SJCRH30 (cell line): ENCODE results near the gene ADGRG3. TPM values are rescaled to one million over a fixed set of nuclear protein-coding genes. Genes with fewer than 3 reads are reported as not detected.

Source experiments
- DNase-seq, 2 experiments: peaks; one replicate each; pipeline ENCODE4 v3.0.0-alpha.2; 2015 to 2020
- H3K27ac ChIP-seq: fragments of 250-450 bp; sonication (Bioruptor Pico); 2 replicates; pipeline ENCODE4 v1.5.1; 2020; ENCODE audit warnings: mild to moderate bottlenecking, moderate library complexity
- H3K27me3 ChIP-seq: fragments of 250-450 bp; sonication (Bioruptor Pico); 2 replicates; pipeline ENCODE4 v1.5.1; 2020; ENCODE audit warnings: mild to moderate bottlenecking, moderate library complexity
- H3K36me3 ChIP-seq: fragments of 250-450 bp; sonication (Bioruptor Pico); 2 replicates; pipeline ENCODE4 v1.5.1; 2020; ENCODE audit warnings: mild to moderate bottlenecking, moderate library complexity
- H3K4me1 ChIP-seq: fragments of 250-450 bp; sonication (Bioruptor Pico); 2 replicates; pipeline ENCODE4 v1.5.1; 2020; ENCODE audit warnings: mild to moderate bottlenecking, moderate library complexity
- H3K4me3 ChIP-seq: fragments of 250-450 bp; sonication (Bioruptor Pico); 2 replicates; pipeline ENCODE4 v1.5.1; 2020; ENCODE audit warnings: mild to moderate bottlenecking, moderate library complexity
- H3K9me3 ChIP-seq: fragments of 250-450 bp; sonication (Bioruptor Pico); replicated peaks from 2 replicates; pipeline ENCODE4 v1.5.1; 2020; ENCODE audit warnings: mild to moderate bottlenecking, moderate library complexity
- total RNA-seq: library from RNA; depleted of rRNA; stranded (reverse); fragments of >200 nt; shearing (Covaris generic); gene quantifications from 2 replicates; pipeline ENCODE4 v1.2.3, GENCODE V29; 2014

The ADGRG3 gene
- total RNA-seq, 1 experiment from 2014 or later, result not detected

GRCh38 chr16:57627184-57627871 lies 40.8 kb upstream of the ADGRG3 start:
- Histone ChIP-seq H3K4me1 (peaks cover 8% of the 10 kb centered on the region; the same call in 1 of the 2 replicates), H3K27ac (no peak overlapping the region), H3K27me3 (peaks cover 73% of the 10 kb centered on the region), H3K4me3 (no peak overlapping the region), H3K36me3 (no peaks in the 10 kb centered on the region), H3K9me3 (no peaks in the 10 kb centered on the region)
- DNase-seq, result peak in 1 of 2 experiments; percentile 30

GRCh38 chr16:57628008-57628781 lies 39.9 kb upstream of the ADGRG3 start, which contains the start of gene ADGRG1:
Gene ADGRG1 (plus strand): TSS chr16:57628630. CDS start chr16:57650288, 21,658 bp downstream.
- Histone ChIP-seq H3K36me3 (no peaks in the 10 kb centered on the region), H3K4me3 (no peak within 1 kb of the TSS), H3K4me1 (peaks cover 8% of the 10 kb centered on the region; the same call in 1 of the 2 replicates), H3K27me3 (peaks cover 70% of the 10 kb centered on the region), H3K9me3 (no peaks in the 10 kb centered on the region), H3K27ac (no peak within 1 kb of the TSS)
- peak; percentile 56 to 69 for DNase-seq

DNA sequence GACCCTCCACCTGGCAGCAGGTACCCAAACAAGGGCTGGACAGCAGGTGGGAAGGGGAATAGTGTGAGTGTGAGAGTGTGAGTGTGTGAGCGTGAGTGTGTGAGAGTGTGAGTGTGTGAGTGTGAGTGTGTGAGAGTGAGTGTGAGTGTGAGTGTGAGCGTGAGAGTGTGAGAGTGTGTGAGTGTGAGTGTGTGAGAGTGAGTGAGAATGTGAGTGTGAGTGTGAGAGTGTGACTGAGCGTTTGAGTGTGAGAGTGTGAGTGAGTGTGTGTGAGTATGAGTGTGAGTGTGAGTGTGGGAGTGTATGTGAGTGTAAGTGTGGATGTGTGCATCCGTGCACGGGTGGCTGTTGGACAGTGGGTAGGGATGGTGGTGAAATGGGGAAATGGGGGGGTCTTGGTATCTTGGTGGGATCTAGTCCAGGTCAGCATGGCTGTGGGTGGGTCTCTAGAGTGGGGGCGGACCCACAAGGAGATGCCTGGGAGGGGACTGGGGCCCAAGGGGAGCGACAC lies 39.3 kb upstream of the ADGRG3 start:
- no peaks in the 10 kb centered on the region for H3K36me3 ChIP-seq
- peaks cover 8% of the 10 kb centered on the region for H3K4me1 ChIP-seq
- no peak overlapping the region for H3K27ac ChIP-seq
- no peak for DNase-seq
- H3K4me3 ChIP-seq, result no peak overlapping the region
- peaks cover 67% of the 10 kb centered on the region for H3K27me3 ChIP-seq
- no peaks in the 10 kb centered on the region for H3K9me3 ChIP-seq

- Histone ChIP-seq H3K27ac (no peak overlapping the region), H3K27me3 (peaks cover 65% of the 10 kb centered on the region), H3K9me3 (no peaks in the 10 kb centered on the region), H3K4me1 (peaks cover 13% of the 10 kb centered on the region), H3K4me3 (no peak overlapping the region), H3K36me3 (no peaks in the 10 kb centered on the region)
- DNase-seq, result no peak
Measured at GRCh38 chr16:57629516-57630406, 38.3 kb upstream of the ADGRG3 start.

- peaks cover 62% of the 10 kb centered on the region for H3K27me3 ChIP-seq
- H3K4me1 ChIP-seq, result peaks cover 13% of the 10 kb centered on the region
- no peaks in the 10 kb centered on the region for H3K36me3 ChIP-seq
- H3K9me3 ChIP-seq, result no peaks in the 10 kb centered on the region
- H3K4me3 ChIP-seq, result no peak overlapping the region
- no peak overlapping the region for H3K27ac ChIP-seq
- no peak for DNase-seq
Measured at GRCh38 chr16:57630407-57630797, 37.7 kb upstream of the ADGRG3 start.

DNA sequence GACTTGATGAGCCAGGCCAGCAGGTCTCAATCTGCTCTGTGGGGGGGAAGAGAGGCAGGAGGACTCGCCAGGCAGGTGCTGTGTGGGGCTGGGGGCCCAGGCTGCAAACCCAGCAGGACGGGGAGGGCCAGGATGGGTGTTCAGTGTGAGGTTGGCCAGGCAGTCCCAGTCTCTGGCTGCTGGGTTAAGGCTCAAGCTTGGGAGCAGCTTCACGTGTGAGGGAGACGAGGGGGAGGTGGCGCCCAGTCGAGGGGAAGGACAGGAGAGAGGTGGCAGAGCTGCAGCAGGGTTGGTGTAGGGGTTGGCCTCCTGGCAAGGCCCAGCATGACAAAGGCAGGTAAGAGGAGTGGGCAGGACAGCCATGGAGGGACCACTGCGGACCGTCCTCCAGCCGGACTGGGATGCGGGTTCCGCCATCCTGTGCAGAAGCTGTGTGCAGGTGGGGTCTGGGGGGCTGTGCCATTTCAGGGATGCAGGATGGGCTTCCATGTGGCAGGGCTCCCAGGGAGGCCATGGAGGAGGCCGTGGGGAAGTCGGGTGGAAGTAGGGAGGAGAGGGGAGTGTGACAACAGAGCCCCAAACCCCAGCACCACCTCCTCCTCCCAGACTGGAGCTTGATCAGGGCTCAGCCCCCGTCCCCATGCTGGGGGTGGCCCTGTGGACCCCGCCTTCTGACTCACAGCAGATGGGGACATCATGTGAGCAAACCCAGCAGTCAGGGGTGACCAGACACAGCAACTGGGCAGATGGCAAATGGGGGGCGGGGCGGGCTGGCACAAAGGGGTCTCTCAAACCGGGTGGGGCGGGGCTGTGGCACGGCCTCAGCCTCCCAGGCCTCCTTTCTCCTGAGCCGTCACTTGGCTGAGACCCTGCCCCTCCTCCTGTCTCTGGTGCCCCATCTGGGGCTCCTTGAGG lies 36.9 kb upstream of the ADGRG3 start:
- Histone ChIP-seq H3K36me3 (no peaks in the 10 kb centered on the region), H3K27ac (no peak overlapping the region), H3K4me1 (peaks cover 13% of the 10 kb centered on the region), H3K9me3 (no peaks in the 10 kb centered on the region), H3K27me3 (peaks cover 60% of the 10 kb centered on the region), H3K4me3 (no peak overlapping the region)
- no peak for DNase-seq

DNA sequence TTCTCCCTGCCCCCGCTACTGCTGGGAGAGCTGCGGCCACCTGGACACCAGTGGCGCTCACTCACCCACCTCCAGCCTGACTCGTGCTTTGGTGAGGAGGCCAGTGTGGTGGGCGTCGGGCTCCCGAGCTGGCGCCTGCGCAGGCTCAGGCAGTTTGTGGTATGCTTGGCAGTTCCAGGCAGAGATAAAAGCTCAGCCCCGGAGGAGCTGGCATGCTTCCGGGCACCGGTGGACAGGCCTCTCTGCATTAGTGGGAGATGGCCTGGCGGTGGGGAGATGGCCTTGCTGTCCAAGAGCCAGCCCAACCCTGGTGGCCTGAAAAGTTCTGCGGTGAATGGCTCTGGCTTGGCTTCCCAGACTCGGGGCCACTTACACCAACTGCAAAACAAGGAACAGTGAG lies 35.5 kb upstream of the ADGRG3 start:
- no peaks in the 10 kb centered on the region for H3K36me3 ChIP-seq
- no peak overlapping the region for H3K4me3 ChIP-seq
- H3K4me1 ChIP-seq, result peaks cover 11% of the 10 kb centered on the region
- peaks cover 53% of the 10 kb centered on the region for H3K27me3 ChIP-seq
- H3K9me3 ChIP-seq, result no peaks in the 10 kb centered on the region
- H3K27ac ChIP-seq, result no peak overlapping the region
- no peak for DNase-seq

DNA sequence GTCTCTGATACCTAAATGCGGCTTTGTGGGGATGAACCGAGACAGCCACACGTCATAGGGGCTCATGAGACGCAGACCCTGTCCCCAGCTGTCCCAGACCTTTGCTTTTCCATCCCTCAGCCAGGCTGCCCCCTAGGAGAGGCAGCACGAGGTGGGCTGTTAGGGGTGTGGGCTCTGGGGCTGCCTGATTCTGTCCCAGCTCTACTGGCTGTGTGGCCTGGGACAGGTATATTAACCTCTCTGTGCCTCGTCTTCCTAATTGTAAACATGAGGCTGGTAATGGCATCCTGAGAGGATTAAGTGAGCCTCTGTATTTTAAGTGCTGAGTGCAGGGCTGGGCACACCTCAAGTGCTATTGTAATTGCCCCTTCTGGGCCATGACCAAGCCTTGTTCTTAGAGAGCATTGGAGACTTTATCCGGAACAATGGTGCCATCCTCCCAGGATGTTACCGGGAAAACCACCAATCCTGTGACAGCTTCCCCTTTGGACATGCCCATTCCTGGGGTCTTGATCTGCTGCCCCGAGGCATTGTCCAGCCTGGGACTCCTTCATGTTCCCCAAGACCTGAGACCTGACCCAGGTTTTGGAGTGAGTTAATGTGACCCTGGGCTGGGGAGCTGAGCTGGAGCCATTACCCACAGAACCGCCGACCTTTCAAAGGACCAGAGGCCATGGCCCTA lies 34.6 kb upstream of the ADGRG3 start:
- no peak overlapping the region for H3K4me3 ChIP-seq
- peaks cover 50% of the 10 kb centered on the region for H3K27me3 ChIP-seq
- no peak for DNase-seq
- H3K9me3 ChIP-seq, result no peaks in the 10 kb centered on the region
- H3K4me1 ChIP-seq, result peaks cover 5% of the 10 kb centered on the region
- H3K27ac ChIP-seq, result no peak overlapping the region
- no peaks in the 10 kb centered on the region for H3K36me3 ChIP-seq

DNA sequence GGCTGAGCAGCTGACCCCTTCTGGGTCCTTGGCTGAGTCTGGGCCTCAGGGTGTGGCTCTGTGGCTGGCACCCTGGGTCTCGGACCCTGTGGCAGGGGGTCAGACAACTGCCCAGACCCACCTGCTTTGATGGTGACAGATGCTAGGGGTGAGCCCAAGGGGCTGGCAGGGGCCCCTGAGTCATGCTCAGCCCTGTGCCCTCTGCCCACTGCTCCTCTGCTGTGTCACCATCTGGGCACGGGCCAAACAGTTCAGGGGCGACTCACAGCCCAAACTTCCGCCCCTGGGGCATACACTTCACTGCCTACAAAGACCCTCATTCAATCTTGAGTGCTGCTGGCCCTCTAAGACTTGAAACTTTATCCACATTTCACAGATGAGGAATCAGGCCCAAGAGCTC lies 33.9 kb upstream of the ADGRG3 start:
- Histone ChIP-seq H3K4me3 (no peak overlapping the region), H3K36me3 (no peaks in the 10 kb centered on the region), H3K27ac (no peak overlapping the region), H3K4me1 (peaks cover 5% of the 10 kb centered on the region), H3K27me3 (peaks cover 57% of the 10 kb centered on the region), H3K9me3 (no peaks in the 10 kb centered on the region)
- peak; percentile 31 to 40 for DNase-seq

DNA sequence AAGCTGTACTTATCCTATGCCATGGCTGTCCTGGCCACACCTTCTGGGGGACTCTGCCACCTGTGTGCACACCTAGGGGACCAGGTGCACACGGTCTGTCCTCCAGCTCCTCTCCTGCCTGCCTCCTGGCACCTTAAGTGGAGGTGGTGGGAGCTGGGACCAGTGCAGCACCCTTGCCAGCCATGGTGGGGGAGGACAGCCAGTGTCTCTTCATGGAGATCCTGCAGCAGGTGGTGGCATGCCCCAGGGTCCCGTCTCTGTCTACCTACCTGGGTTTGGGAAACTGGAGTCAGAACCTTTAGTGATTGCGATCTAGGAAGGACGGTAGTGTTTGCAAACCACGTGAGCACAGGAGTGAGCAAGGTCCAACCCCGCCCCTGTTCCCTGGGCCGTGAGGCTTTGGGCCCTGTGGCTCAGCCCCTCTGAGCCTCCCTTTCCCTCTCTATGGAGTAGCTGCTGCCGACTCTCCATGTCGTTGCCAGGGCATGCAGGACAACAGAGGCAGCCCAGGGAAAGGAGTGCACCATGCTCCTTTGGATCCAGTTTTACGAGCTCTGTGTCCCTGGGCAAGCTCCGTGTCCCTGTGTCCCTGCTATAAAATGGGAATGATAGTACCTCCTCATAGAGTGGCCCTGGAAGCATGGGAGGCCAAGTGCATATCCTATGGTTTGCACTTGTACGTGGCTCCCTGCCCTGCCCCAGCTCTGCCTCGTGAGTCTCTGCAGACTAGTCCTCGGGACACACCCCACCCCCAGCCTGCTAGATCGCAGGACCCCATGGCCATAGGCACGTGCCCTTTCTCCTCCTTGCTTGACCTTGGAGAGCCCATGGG lies 32.6 kb upstream of the ADGRG3 start:
- Histone ChIP-seq H3K27me3 (peaks cover 64% of the 10 kb centered on the region), H3K4me1 (peaks cover 5% of the 10 kb centered on the region), H3K36me3 (no peaks in the 10 kb centered on the region), H3K4me3 (no peak overlapping the region), H3K9me3 (no peaks in the 10 kb centered on the region), H3K27ac (no peak overlapping the region)
- DNase-seq, result no peak

- Histone ChIP-seq H3K27me3 (peaks cover 64% of the 10 kb centered on the region), H3K4me3 (no peak overlapping the region), H3K36me3 (no peaks in the 10 kb centered on the region), H3K27ac (no peak overlapping the region), H3K4me1 (peaks cover 5% of the 10 kb centered on the region), H3K9me3 (no peaks in the 10 kb centered on the region)
- no peak for DNase-seq
Measured at GRCh38 chr16:57636184-57636583, 31.9 kb upstream of the ADGRG3 start.

- peaks cover 5% of the 10 kb centered on the region for H3K4me1 ChIP-seq
- no peaks in the 10 kb centered on the region for H3K36me3 ChIP-seq
- no peak overlapping the region for H3K27ac ChIP-seq
- DNase-seq, result no peak
- no peaks in the 10 kb centered on the region for H3K9me3 ChIP-seq
- peaks cover 60% of the 10 kb centered on the region for H3K27me3 ChIP-seq
- no peak overlapping the region for H3K4me3 ChIP-seq
Measured at GRCh38 chr16:57637020-57637419, 31.1 kb upstream of the ADGRG3 start.

DNA sequence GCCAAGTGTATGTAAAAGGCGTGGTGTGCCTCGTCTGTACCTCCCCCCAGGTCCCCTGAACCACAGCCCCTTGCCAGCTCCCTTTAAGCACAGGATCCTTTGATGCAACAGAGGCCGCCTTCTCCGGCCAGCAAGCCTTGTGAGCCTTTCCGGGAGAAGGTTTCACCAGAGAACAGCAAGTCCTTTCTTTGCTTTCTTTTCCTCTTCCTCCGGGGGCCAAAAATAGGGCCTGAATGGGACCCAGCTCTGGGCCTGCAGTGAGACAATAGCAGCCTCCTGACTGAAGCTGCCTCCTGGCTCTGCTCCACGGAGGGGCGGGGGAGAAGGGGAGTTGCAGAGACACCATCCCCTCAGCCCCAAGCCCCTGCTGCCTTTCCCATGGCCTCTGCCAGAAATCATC lies 30.7 kb upstream of the ADGRG3 start:
- Histone ChIP-seq H3K4me3 (no peak overlapping the region), H3K27ac (no peak overlapping the region), H3K4me1 (peaks cover 5% of the 10 kb centered on the region), H3K9me3 (no peaks in the 10 kb centered on the region), H3K36me3 (no peaks in the 10 kb centered on the region), H3K27me3 (peaks cover 56% of the 10 kb centered on the region)
- DNase-seq, result no peak
